HG03575 (cell line): ENCODE data around the gene SARM1.
"Not testable (repeated sequence)": the region's sequence is repeated elsewhere in the genome, so short reads cannot be mapped to it uniquely, and the experiment has no call there.

ENCODE experiments used
- ATAC-seq: cut with Tn5 transposase; IDR thresholded peaks from one replicate; pipeline ENCODE4 v1.9.1; 2021; ENCODE audit not compliant: unreplicated experiment, insufficient number of reproducible peaks, low FRiP score; ENCODE audit errors: extremely low read depth

The SARM1 gene

GRCh38 chr17:28371245-28372202, at the start of gene SARM1:
SARM1 (plus strand) TSS chr17:28371694; CDS start chr17:28372033, 339 bp downstream.
- no peak for ATAC-seq

GRCh38 chr17:28324267-28324745, 47.2 kb upstream of the SARM1 start:
- ATAC-seq = no peak

GRCh38 chr17:28324781-28325180, 46.7 kb upstream of the SARM1 start:
- no peak for ATAC-seq

GRCh38 chr17:28325211-28325610, 46.3 kb upstream of the SARM1 start:
- ATAC-seq = no peak

GRCh38 chr17:28326114-28326513, 45.4 kb upstream of the SARM1 start:
- no peak for ATAC-seq

- ATAC-seq = no peak
Observed at GRCh38 chr17:28327031-28327607, 44.4 kb upstream of the SARM1 start.

GRCh38 chr17:28327709-28328108, 43.8 kb upstream of the SARM1 start:
- ATAC-seq = no peak

- ATAC-seq = no peak
Observed at GRCh38 chr17:28328325-28328724, 43.2 kb upstream of the SARM1 start.

GRCh38 chr17:28330671-28331070, 40.8 kb upstream of the SARM1 start:
- no peak for ATAC-seq

- ATAC-seq = no peak
Observed at GRCh38 chr17:28331891-28332420, 39.5 kb upstream of the SARM1 start.

GRCh38 chr17:28333083-28333746, 38.3 kb upstream of the SARM1 start:
- no peak for ATAC-seq

- ATAC-seq = no peak
Observed at GRCh38 chr17:28334171-28334570, 37.3 kb upstream of the SARM1 start.

GRCh38 chr17:28334666-28335200, 36.8 kb upstream of the SARM1 start:
- no peak for ATAC-seq

GRCh38 chr17:28335201-28335958, 36.1 kb upstream of the SARM1 start, which contains the start of the genes IFT20 and TNFAIP1:
IFT20 (minus strand) TSS chr17:28335472; CDS start chr17:28331985, 3,487 bp downstream.
TNFAIP1 (plus strand) TSS chr17:28335761; CDS start chr17:28339522, 3,761 bp downstream.
- ATAC-seq = peak; percentile 77

- no peak for ATAC-seq
Observed at GRCh38 chr17:28335959-28336871, 35.3 kb upstream of the SARM1 start.

GRCh38 chr17:28338056-28338768, 33.3 kb upstream of the SARM1 start:
- no peak for ATAC-seq

- ATAC-seq = not testable (repeated sequence)
Observed at GRCh38 chr17:28338769-28339212, 32.7 kb upstream of the SARM1 start.
